Measurements from ENCODE around the gene C19orf53. TPM values are rescaled to one million over a fixed set of nuclear protein-coding genes. Genes with fewer than 3 reads are reported as not detected.
"Not testable (repeated sequence)": the region's sequence is repeated elsewhere in the genome, so short reads cannot be mapped to it uniquely, and the experiment has no call there.

C19orf53 gene
- total and polyA plus RNA-seq, 2 donors (not counting 3 experiments of a cell fraction or from before 2014, with no cell fraction given), result 113 to 239 TPM

DNA sequence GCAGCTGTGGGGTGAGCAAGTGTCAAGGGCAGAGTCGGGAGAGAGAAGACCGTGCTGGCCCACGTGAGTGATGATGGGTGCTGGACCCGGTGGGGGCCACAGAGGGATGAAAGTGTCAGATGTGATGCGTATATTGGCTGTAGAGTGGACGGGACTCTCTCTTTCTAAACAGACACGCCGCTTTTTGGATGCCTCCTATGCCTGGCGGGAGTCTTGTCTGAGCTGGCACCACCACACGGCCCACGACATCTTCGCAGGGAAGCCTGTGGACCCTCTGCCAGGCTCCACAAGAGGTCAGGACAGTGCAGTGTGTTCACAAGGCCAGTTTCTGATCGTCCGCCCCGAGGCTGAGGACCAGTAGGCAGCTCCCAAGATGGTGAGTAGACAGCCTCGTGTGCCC is 22.8 kb upstream of the C19orf53 start:
- Histone ChIP-seq H3K36me3 (ENCODE audit: control insufficient read depth in 2 of 2, extremely low read depth in 1 of 2, insufficient read depth in 2 of 2, low read length in 2 of 2) (peaks cover 14 to 25% of the 10 kb centered on the region in 2 experiments), H3K27ac (ENCODE audit: insufficient read depth, low read depth, low read length) (no peak overlapping the region), H2AFZ (ENCODE audit: low read depth, low read length) (no peak overlapping the region), H3K79me2 (ENCODE audit: control insufficient read depth, insufficient read depth, low read length) (peaks cover 18% of the 10 kb centered on the region), H3K9me1 (replicated peaks; ENCODE audit: control insufficient read depth, extremely low read depth, insufficient read depth, low read length) (no peaks in the 10 kb centered on the region), H3K9me3 (replicated peaks; ENCODE audit: control insufficient read depth, insufficient read depth, low read length) (no peaks in the 10 kb centered on the region), H3K9ac (replicated peaks; ENCODE audit: extremely low read depth, insufficient read depth, low read length) (no peak overlapping the region), H3K4me3 (replicated peaks in 1 of 3; ENCODE audit: insufficient read depth in 1 of 3, low read depth in 1 of 3, low read length in 3 of 3) (no peak overlapping the region), H3K4me2 (ENCODE audit: insufficient read depth, low read length) (no peak overlapping the region), H3K4me1 (ENCODE audit: control insufficient read depth, extremely low read depth, insufficient read depth, low read length) (peaks cover 8% of the 10 kb centered on the region), H4K20me1 (replicated peaks; ENCODE audit: control insufficient read depth, extremely low read depth, insufficient read depth, low read length) (no peaks in the 10 kb centered on the region), H3K27me3 (ENCODE audit: control insufficient read depth in 2 of 2, insufficient read depth in 2 of 2, low read length in 2 of 2) (no peaks in the 10 kb centered on the region)
- dilution Hi-C loops (cut with MboI; ENCODE audit: extremely low pct_ligation_motif_present, low sequenced_read_pairs) (no loop called here), intact Hi-C loops (cut with micrococcal nuclease) (no loop called here)
- CTCF ChIA-PET, result no interaction called here
- FAIRE-seq (no peak), DNase-seq (ENCODE audit: low read depth, low spot score) (no peak)
- POLR2A ChIA-PET, result interaction anchor here (0.6 kb wide), 1 partner anchor 132 kb away, joined by 4 read pairs; no protein-coding TSS in a partner anchor
- BruUV-seq (replicated peaks), result no TSS peak
- no peak for TF ChIP-seq POLR2AphosphoS5 (IDR thresholded peaks at IDR 0.05; ENCODE audit: insufficient read depth, low read depth, low read length)
- TF ChIP-seq EZH2 (IDR thresholded peaks at IDR 0.05; ENCODE audit: borderline replicate concordance, low read depth, low read length, severe bottlenecking), result no peak
- TF ChIP-seq JUN (IDR thresholded peaks at IDR 0.05; ENCODE audit: borderline replicate concordance, insufficient read depth, insufficient read length, low read depth), result no peak
- no peak for TF ChIP-seq POLR2A (IDR thresholded peaks at IDR 0.05; ENCODE audit: low read depth, low read length)
- no peak for TF ChIP-seq GATA2 (IDR thresholded peaks at IDR 0.05; ENCODE audit: insufficient read depth, insufficient read length, low read depth, low read length)
- TF ChIP-seq MYC (IDR thresholded peaks at IDR 0.05; ENCODE audit: low read depth, low read length), result no peak
- TF ChIP-seq, protein P1, sequence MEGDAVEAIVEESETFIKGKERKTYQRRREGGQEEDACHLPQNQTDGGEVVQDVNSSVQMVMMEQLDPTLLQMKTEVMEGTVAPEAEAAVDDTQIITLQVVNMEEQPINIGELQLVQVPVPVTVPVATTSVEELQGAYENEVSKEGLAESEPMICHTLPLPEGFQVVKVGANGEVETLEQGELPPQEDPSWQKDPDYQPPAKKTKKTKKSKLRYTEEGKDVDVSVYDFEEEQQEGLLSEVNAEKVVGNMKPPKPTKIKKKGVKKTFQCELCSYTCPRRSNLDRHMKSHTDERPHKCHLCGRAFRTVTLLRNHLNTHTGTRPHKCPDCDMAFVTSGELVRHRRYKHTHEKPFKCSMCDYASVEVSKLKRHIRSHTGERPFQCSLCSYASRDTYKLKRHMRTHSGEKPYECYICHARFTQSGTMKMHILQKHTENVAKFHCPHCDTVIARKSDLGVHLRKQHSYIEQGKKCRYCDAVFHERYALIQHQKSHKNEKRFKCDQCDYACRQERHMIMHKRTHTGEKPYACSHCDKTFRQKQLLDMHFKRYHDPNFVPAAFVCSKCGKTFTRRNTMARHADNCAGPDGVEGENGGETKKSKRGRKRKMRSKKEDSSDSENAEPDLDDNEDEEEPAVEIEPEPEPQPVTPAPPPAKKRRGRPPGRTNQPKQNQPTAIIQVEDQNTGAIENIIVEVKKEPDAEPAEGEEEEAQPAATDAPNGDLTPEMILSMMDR (IDR thresholded peaks at IDR 0.05; ENCODE audit: extremely low read depth in 1 of 2, insufficient read depth in 1 of 2, low read depth in 1 of 2, low read length in 2 of 2), result no peak
- TF ChIP-seq FOS (IDR thresholded peaks at IDR 0.05; ENCODE audit: borderline replicate concordance, insufficient read depth, low read length), result no peak
- TF ChIP-seq, protein P2, sequence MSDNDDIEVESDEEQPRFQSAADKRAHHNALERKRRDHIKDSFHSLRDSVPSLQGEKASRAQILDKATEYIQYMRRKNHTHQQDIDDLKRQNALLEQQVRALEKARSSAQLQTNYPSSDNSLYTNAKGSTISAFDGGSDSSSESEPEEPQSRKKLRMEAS (IDR thresholded peaks at IDR 0.05; ENCODE audit: insufficient read depth, insufficient read length), result no peak

DNA sequence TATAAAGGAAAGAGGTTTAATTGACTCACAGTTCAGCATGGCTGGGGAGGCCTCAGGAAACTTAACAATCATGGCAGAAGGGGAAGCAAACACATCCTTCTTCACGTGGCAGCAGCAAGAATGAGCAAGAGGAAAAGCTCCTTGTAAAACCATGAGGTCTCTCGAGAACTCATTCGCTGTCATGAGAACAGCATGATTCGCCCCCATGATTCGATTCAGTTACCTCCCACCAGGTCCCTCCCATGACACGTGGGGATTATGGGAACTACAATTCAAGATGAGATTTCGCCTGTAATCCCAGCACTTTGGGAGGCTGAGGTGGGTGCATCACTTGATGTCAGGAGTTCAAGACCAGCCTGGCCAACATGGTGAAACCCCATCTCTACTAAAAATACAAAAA is 20.6 kb upstream of the C19orf53 start:
- Histone ChIP-seq H3K79me2 (ENCODE audit: control insufficient read depth, insufficient read depth, low read length) (peaks cover 12% of the 10 kb centered on the region), H3K36me3 (ENCODE audit: control insufficient read depth in 2 of 2, extremely low read depth in 1 of 2, insufficient read depth in 2 of 2, low read length in 2 of 2) (peaks cover 24 to 41% of the 10 kb centered on the region in 2 experiments)
- dilution Hi-C loops (cut with MboI; ENCODE audit: extremely low pct_ligation_motif_present, low sequenced_read_pairs); H4K20me1 ChIP-seq (replicated peaks; ENCODE audit: control insufficient read depth, extremely low read depth, insufficient read depth, low read length); H3K4me3 ChIP-seq (replicated peaks in 1 of 3; ENCODE audit: insufficient read depth in 1 of 3, low read depth in 1 of 3, low read length in 3 of 3); intact Hi-C loops (cut with micrococcal nuclease); H2AFZ ChIP-seq (ENCODE audit: low read depth, low read length); H3K27me3 ChIP-seq (ENCODE audit: control insufficient read depth in 2 of 2, insufficient read depth in 2 of 2, low read length in 2 of 2); BruUV-seq (replicated peaks); CTCF ChIA-PET; POLR2A ChIA-PET; H3K4me2 ChIP-seq (ENCODE audit: insufficient read depth, low read length); H3K9me3 ChIP-seq (replicated peaks; ENCODE audit: control insufficient read depth, insufficient read depth, low read length); H3K9ac ChIP-seq (replicated peaks; ENCODE audit: extremely low read depth, insufficient read depth, low read length); H3K9me1 ChIP-seq (replicated peaks; ENCODE audit: control insufficient read depth, extremely low read depth, insufficient read depth, low read length); FAIRE-seq; DNase-seq (ENCODE audit: low read depth, low spot score); H3K4me1 ChIP-seq (ENCODE audit: control insufficient read depth, extremely low read depth, insufficient read depth, low read length); H3K27ac ChIP-seq (ENCODE audit: insufficient read depth, low read depth, low read length): not testable (repeated sequence)
